K562 (cell line): ENCODE measurements around the gene DNAJB2. TPM values are rescaled to one million over a fixed set of nuclear protein-coding genes. Genes with fewer than 3 reads are reported as not detected.

Experiments used
- ATAC-seq: fragments of 200-7000 bp; cut with Tn5 transposase; 3 replicates; pipeline ENCODE4 v1.9.1; 2020; ENCODE audit warnings: moderate library complexity
- BruUV-seq: library from RNA; stranded (reverse); fragments of 400-500 nt; replicated peaks from 2 replicates; lab custom pipeline; 2021; lab: Mats Ljungman, UMichigan
- CTCF ChIA-PET: fragments of 300-600 bp; formaldehyde crosslinking; extraction: SDS; loops from one replicate; lab custom pipeline; 2021; ENCODE audit warnings: low intra/inter-chr PET ratio; lab: Yijun Ruan, JAX
- POLR2A ChIA-PET: fragments of 300-600, 350-650 bp; sonication (Branson Sonifier 250); formaldehyde crosslinking; extraction: SDS; loops from one replicate; lab custom pipeline; 2021; ENCODE audit warnings: antibody characterized with exemption, inconsistent platforms; lab: Yijun Ruan, JAX
- DNase-seq, 4 experiments: peaks; one replicate each; pipeline versions ENCODE4 v3.0.0 to v3.0.0-alpha.2; 2011 to 2018; ENCODE audit warnings: low spot score in 3 of 4, mixed read lengths in 3 of 4; ENCODE audit errors: extremely low read depth in 1 of 4
- FAIRE-seq: peaks from 2 replicates; lab custom pipeline; 2011; peaks lifted over from hg19 to GRCh38; lab: Jason Lieb, UNC
- H2AFZ ChIP-seq: 2 replicates; pipeline ENCODE4 v1.6.0; 2011; ENCODE audit warnings: low read depth, low read length, control low read depth, inconsistent platforms
- H3K27ac ChIP-seq: fragments of 200-600 bp; 3 replicates; pipeline ENCODE4 v1.8.0; 2011; ENCODE audit warnings: low read depth, mild to moderate bottlenecking, control low read depth, inconsistent platforms, low read length, moderate library complexity, mixed read lengths; ENCODE audit errors: extremely low read depth
- H3K27me3 ChIP-seq, 2 experiments: fragments of 300-600 bp in 1 of 2; 2 replicates in 1 of 2; 3 replicates in 1 of 2; pipeline versions ENCODE4 v1.6.0 to v1.8.0; 2011; ENCODE audit warnings: inconsistent platforms in 2 of 2, low read length in 2 of 2, mild to moderate bottlenecking in 1 of 2, mixed read lengths in 1 of 2, moderate library complexity in 1 of 2; ENCODE audit not compliant: control insufficient read depth in 2 of 2, insufficient read depth in 2 of 2
- H3K36me3 ChIP-seq: fragments of 300-600 bp; 3 replicates; pipeline ENCODE4 v1.8.0; 2011; ENCODE audit warnings: mild to moderate bottlenecking, low read length, inconsistent platforms; ENCODE audit not compliant: control insufficient read depth, insufficient read depth
- H3K4me1 ChIP-seq, 2 experiments: fragments of 200-600 bp in 1 of 2; replicated peaks in 1 of 2; 2 replicates in 1 of 2; 3 replicates in 1 of 2; pipeline versions ENCODE4 v1.5.1 to v1.8.0; 2011; ENCODE audit warnings: inconsistent platforms in 2 of 2, low read length in 2 of 2, mild to moderate bottlenecking in 1 of 2, mixed read lengths in 1 of 2, moderate library complexity in 1 of 2; ENCODE audit not compliant: control insufficient read depth in 2 of 2, insufficient read depth in 2 of 2
- H3K4me2 ChIP-seq: 2 replicates; pipeline ENCODE4 v1.6.1; 2011; ENCODE audit warnings: low read length, control low read depth, inconsistent platforms, mixed read lengths; ENCODE audit not compliant: insufficient read depth
- H3K4me3 ChIP-seq: fragments of 200-600 bp; sonication (generic), shearing (Covaris generic); 2 replicates; pipeline ENCODE4 v1.5.1; 2016; ENCODE audit warnings: control low read depth, inconsistent platforms
- H3K79me2 ChIP-seq: fragments of 200-600 bp; 3 replicates; pipeline ENCODE4 v1.8.0; 2011; ENCODE audit warnings: low read length, inconsistent platforms; ENCODE audit not compliant: control insufficient read depth, insufficient read depth
- H3K9ac ChIP-seq, 2 experiments: 2 replicates each; pipeline versions ENCODE4 v1.6.0 to v1.6.1; 2011; ENCODE audit warnings: low read depth in 2 of 2, low read length in 2 of 2, control low read depth in 1 of 2, inconsistent platforms in 1 of 2, mild to moderate bottlenecking in 1 of 2, mixed read lengths in 1 of 2; ENCODE audit not compliant: insufficient read depth in 1 of 2
- H3K9me1 ChIP-seq: one replicate; pipeline ENCODE4 v1.6.0; 2011; ENCODE audit warnings: inconsistent platforms, mild to moderate bottlenecking, low read length, moderate library complexity; ENCODE audit not compliant: control insufficient read depth, insufficient read depth
- H3K9me3 ChIP-seq: replicated peaks from 2 replicates; pipeline ENCODE4 v1.5.1; 2011; ENCODE audit warnings: low read depth, low read length, inconsistent platforms; ENCODE audit not compliant: control insufficient read depth, insufficient read depth
- H4K20me1 ChIP-seq: replicated peaks from 2 replicates; pipeline ENCODE4 v1.6.1; 2011; ENCODE audit warnings: low read length, inconsistent platforms, mixed read lengths; ENCODE audit not compliant: control insufficient read depth, insufficient read depth
- ARID1B ChIP-seq: fragments of 450-650 bp; IDR thresholded peaks from 2 replicates; pipeline ENCODE4 v1.6.1; 2016; ENCODE audit warnings: antibody characterized with exemption, mild to moderate bottlenecking, inconsistent platforms
- ATF3 ChIP-seq, 2 experiments: fragments of 450-650 bp in 1 of 2; sonication (generic) in 1 of 2; formaldehyde crosslinking in 1 of 2; IDR thresholded peaks in 1 of 2; conservative IDR thresholded peaks in 1 of 2; 2 replicates each; pipeline versions ENCODE4 v1.6.1 to v1.8.1; 2016 to 2023; ENCODE audit warnings: mild to moderate bottlenecking in 2 of 2, moderate library complexity in 2 of 2, inconsistent platforms in 1 of 2, missing genetic modification reagents in 1 of 2
- BHLHE40 ChIP-seq: IDR thresholded peaks from 2 replicates; pipeline ENCODE4 v1.6.1; 2011; ENCODE audit warnings: low read length, improper control_type of control experiment
- BMI1 ChIP-seq: fragments of 150-350 bp; IDR thresholded peaks from 2 replicates; pipeline ENCODE4 v1.6.1; 2014; ENCODE audit warnings: low read length
- BRCA1 ChIP-seq, 2 experiments: fragments of 450-650 bp in 1 of 2; sonication (generic) in 1 of 2; formaldehyde crosslinking in 1 of 2; IDR thresholded peaks; 2 replicates each; pipeline versions ENCODE4 v1.5.0 to v1.6.1; 2017 to 2020; ENCODE audit warnings: mild to moderate bottlenecking in 1 of 2, missing genetic modification reagents in 1 of 2
- CBFA2T2 ChIP-seq: fragments of 450-650 bp; conservative IDR thresholded peaks from 2 replicates; pipeline ENCODE4 v1.6.1; 2017; ENCODE audit warnings: mild to moderate bottlenecking
- CBX2 ChIP-seq: fragments of 200-600 bp; sonication (generic); IDR thresholded peaks from one replicate; pipeline ENCODE4 v1.6.1; 2012; ENCODE audit warnings: mild to moderate bottlenecking, low read length, inconsistent platforms; ENCODE audit not compliant: insufficient read depth, poor library complexity, severe bottlenecking
- DACH1 ChIP-seq: fragments of 450-650 bp; IDR thresholded peaks from 2 replicates; pipeline ENCODE4 v1.6.1; 2018; ENCODE audit not compliant: partially characterized antibody
- DPF2 ChIP-seq: fragments of 450-650 bp; IDR thresholded peaks from 2 replicates; pipeline ENCODE4 v1.6.1; 2016
- FOSL1 ChIP-seq: fragments of 200-800 bp; sonication (Bioruptor generic); conservative IDR thresholded peaks from 2 replicates; pipeline ENCODE4 v1.6.1; 2016; ENCODE audit warnings: missing genetic modification characterization, missing compliant biosample characterization
- GATAD2B ChIP-seq: fragments of 450-650 bp; IDR thresholded peaks from 2 replicates; pipeline ENCODE4 v1.6.1; 2017; ENCODE audit warnings: mild to moderate bottlenecking, borderline replicate concordance
- JUND ChIP-seq, 2 experiments: IDR thresholded peaks; 2 replicates in 1 of 2; 3 replicates in 1 of 2; pipeline ENCODE4 v1.6.1; 2011; ENCODE audit warnings: borderline replicate concordance in 2 of 2, low read depth in 2 of 2, low read length in 2 of 2, improper control_type of control experiment in 1 of 2, missing biosample characterization in 1 of 2, missing genetic modification characterization in 1 of 2, missing genetic modification reagents in 1 of 2
- LARP7 ChIP-seq: fragments of 450-650 bp; IDR thresholded peaks from 2 replicates; pipeline ENCODE4 v1.6.1; 2016
- NFXL1 ChIP-seq: fragments of 450-650 bp; formaldehyde crosslinking; IDR thresholded peaks from 2 replicates; pipeline ENCODE4 v1.4.0; 2021; ENCODE audit warnings: mild to moderate bottlenecking
- POLR2H ChIP-seq: IDR thresholded peaks from 2 replicates; pipeline ENCODE4 v1.6.1; 2016; ENCODE audit warnings: missing genetic modification characterization, low read depth, mild to moderate bottlenecking, control low read depth, missing compliant biosample characterization, moderate library complexity
- PREB ChIP-seq: sonication (generic); formaldehyde crosslinking; IDR thresholded peaks from 2 replicates; pipeline ENCODE4 v1.8.1; 2023; ENCODE audit warnings: mild to moderate bottlenecking, missing genetic modification reagents
- TSC22D4 ChIP-seq: fragments of 450-650 bp; IDR thresholded peaks from 2 replicates; pipeline ENCODE4 v1.6.1; 2016; ENCODE audit warnings: missing genetic modification characterization, missing biosample characterization, control low read depth
- ZNF511 ChIP-seq: sonication (generic); formaldehyde crosslinking; IDR thresholded peaks from 2 replicates; pipeline ENCODE4 v1.8.0; 2022; ENCODE audit warnings: mild to moderate bottlenecking, missing genetic modification reagents
- WGBS: fragments of 100-300 bp; shearing (Covaris generic); methylation state at CpG from one replicate; pipeline ENCODE4 v1.1.6; 2016; ENCODE audit warnings: low coverage, mixed read lengths; ENCODE audit not compliant: insufficient coverage; ENCODE audit errors: missing lambda C conversion rate; 5-methylcytosine and 5-hydroxymethylcytosine counted together
- in situ Hi-C: fragments of 300-500 bp; cut with MboI; formaldehyde crosslinking; loops from 4 replicates; pipeline ENCODE4 v1.15.0; 2018; ENCODE audit warnings: inconsistent platforms, mixed read lengths
- intact Hi-C: fragments of 100-400 bp; cut with micrococcal nuclease; formaldehyde crosslinking; loops from 2 replicates; pipeline ENCODE4 v1.14.2; 2022
- polyA plus RNA-seq, 8 experiments: library from polyadenylated mRNA; depleted of rRNA in 4 of 8; stranded (reverse) in 5 of 8; unstranded in 3 of 8; fragments of >200 nt; fragmentation: Nextera tagmentation in 2 of 8; fragmentation: Illumina TruSeq in 1 of 8; extraction: Ambion mirVana in 2 of 8; extraction: Trizol in 1 of 8; gene quantifications; 2 replicates each; pipeline versions ENCODE4 v1.2.1 to v1.2.3, GENCODE V29; 2011 to 2014; ENCODE audit warnings: inconsistent platforms in 1 of 8, missing spikeins in 1 of 8
- total RNA-seq, 7 experiments: library from RNA; depleted of rRNA in 6 of 7; stranded (reverse); fragments of >200 nt in 6 of 7; fragmentation: Illumina TruSeq in 2 of 7; extraction: Trizol in 2 of 7; gene quantifications; 2 replicates each; pipeline versions ENCODE4 v1.2.1 to v1.2.3, GENCODE V29; 2011 to 2021; ENCODE audit warnings: low replicate concordance in 1 of 7

DNAJB2 gene
- total and polyA plus RNA-seq, 9 of the 15 experiments (the other 6 are each of a cell fraction or from before 2014, with no cell fraction given), result 0.08 to 3.0 (median 2.2) TPM; not detected in 1

- Histone ChIP-seq H3K9ac (no peak overlapping the region), H3K4me1 (peaks cover 9 to 12% of the 10 kb centered on the region in 2 experiments), H3K9me1 (no peaks in the 10 kb centered on the region), H3K9me3 (no peaks in the 10 kb centered on the region), H3K4me3 (no peak overlapping the region), H3K79me2 (no peaks in the 10 kb centered on the region), H3K27me3 (no peaks in the 10 kb centered on the region), H3K27ac (no peak overlapping the region), H3K4me2 (no peak overlapping the region), H3K36me3 (no peaks in the 10 kb centered on the region), H4K20me1 (no peaks in the 10 kb centered on the region), H2AFZ (no peak overlapping the region)
- FAIRE-seq (no peak), ATAC-seq (no peak), DNase-seq (no peak)
- CTCF ChIA-PET, result no interaction called here
- no TSS peak for BruUV-seq
- POLR2A ChIA-PET, result interaction anchor here (0.5 to 0.8 kb wide), 4 partner anchors 9 to 232 kb away, joined by 3 to 5 read pairs (median 4); no protein-coding TSS in a partner anchor
- intact Hi-C loops, result no loop called here
- in situ Hi-C loops, result no loop called here
- 10% methylated on average over 2 of the region's 2 CpGs for whole genome bisulfite sequencing
- no peak for TF ChIP-seq ZNF511 (CRISPR knock-in tag)
- peak; percentile 64 for TF ChIP-seq ATF3 (IDR thresholded peaks at IDR 0.05)
- no peak for TF ChIP-seq ATF3 (CRISPR knock-in tag; conservative IDR thresholded peaks at IDR 0.05)
- peak; percentile 32; the same call in 1 of the 2 replicates for TF ChIP-seq CBFA2T2
- TF ChIP-seq DACH1, result no peak
- TF ChIP-seq NFXL1, result no peak
- no peak for TF ChIP-seq PREB
- TF ChIP-seq BRCA1 (IDR thresholded peaks at IDR 0.05), result no peak
- TF ChIP-seq BRCA1 (CRISPR knock-in tag; IDR thresholded peaks at IDR 0.05), result no peak
- TF ChIP-seq POLR2H (tag), result no peak
- TF ChIP-seq CBX2, result no peak
- no peak for TF ChIP-seq BHLHE40
- peak; percentile 26; the same call in 1 of the 2 replicates for TF ChIP-seq ARID1B
- TF ChIP-seq FOSL1 (tag), result peak; percentile 33; the same call in 1 of the 2 replicates
- TF ChIP-seq BMI1, result no peak
- TF ChIP-seq LARP7, result no peak
- TF ChIP-seq JUND (IDR thresholded peaks at IDR 0.05; ENCODE audit: borderline replicate concordance, low read depth, low read length), result 0 out of 2 replicates have a peak, but pooled peaks have one; percentile 18
- no peak for TF ChIP-seq JUND (tag; IDR thresholded peaks at IDR 0.05; ENCODE audit: borderline replicate concordance, low read depth, low read length)
- TF ChIP-seq DPF2, result 0 out of 2 replicates have a peak, but pooled peaks have one; percentile 18
- TF ChIP-seq GATAD2B, result no peak
- TF ChIP-seq TSC22D4, result no peak
Observed at GRCh38 chr2:219272995-219273394, 6.2 kb upstream of the DNAJB2 start.
